ENCODE results near the gene CDR2L.
"Not testable (repeated sequence)": the region's sequence is repeated elsewhere in the genome, so short reads cannot be mapped to it uniquely, and the experiment has no call there.

Gene CDR2L

GRCh38 chr17:74982663-74983313 is 4.6 kb upstream of the CDR2L start:
- DNase-seq: not testable (repeated sequence)

- DNase-seq: no peak
Measured at GRCh38 chr17:74986206-74986576, 1.2 kb upstream of the CDR2L start.

- peak; percentile 20 for DNase-seq
Measured at GRCh38 chr17:74987909-74988711, 678 bp downstream of the CDR2L start.

GRCh38 chr17:74990581-74991105 is 3.2 kb downstream of the CDR2L start:
- no peak for DNase-seq

- no peak for DNase-seq
Measured at GRCh38 chr17:74992223-74992622, 4.8 kb downstream of the CDR2L start.

- no peak for DNase-seq
Measured at GRCh38 chr17:74994440-74994839, 7.0 kb downstream of the CDR2L start.

- no peak for DNase-seq
Measured at GRCh38 chr17:74995847-74996246, 8.4 kb downstream of the CDR2L start.

GRCh38 chr17:74998783-74999182 is 11.4 kb downstream of the CDR2L start:
- no peak for DNase-seq

GRCh38 chr17:74999523-74999922 is 12.1 kb downstream of the CDR2L start:
- DNase-seq: no peak

GRCh38 chr17:75001915-75002843 is 14.7 kb downstream of the CDR2L start:
- no peak for DNase-seq

- DNase-seq: no peak
Measured at GRCh38 chr17:75003070-75003956, 15.9 kb downstream of the CDR2L start.

GRCh38 chr17:75003957-75004355 is 16.5 kb downstream of the CDR2L start:
- DNase-seq: no peak

- no peak for DNase-seq
Measured at GRCh38 chr17:75004371-75004770, 16.9 kb downstream of the CDR2L start.

GRCh38 chr17:75005291-75005690 is 17.9 kb downstream of the CDR2L start:
- DNase-seq: no peak

- not testable (repeated sequence) for DNase-seq
Measured at GRCh38 chr17:75006084-75006483, 18.7 kb downstream of the CDR2L start.

- DNase-seq: no peak
Measured at GRCh38 chr17:75006653-75007052, 19.2 kb downstream of the CDR2L start.

GRCh38 chr17:75008373-75008772 is 20.9 kb downstream of the CDR2L start:
- no peak for DNase-seq

- no peak for DNase-seq
Measured at GRCh38 chr17:75009139-75009724, 21.8 kb downstream of the CDR2L start.

- DNase-seq: no peak
Measured at GRCh38 chr17:75010683-75011400, 23.4 kb downstream of the CDR2L start.

GRCh38 chr17:75011401-75012095 is 24.1 kb downstream of the CDR2L start:
- no peak for DNase-seq

- no peak for DNase-seq
Measured at GRCh38 chr17:75012096-75012345, 24.6 kb downstream of the CDR2L start.
